HepG2 (cell line): ENCODE results near the gene GFAP. TPM values are rescaled to one million over a fixed set of nuclear protein-coding genes. Genes with fewer than 3 reads are reported as not detected.
A peak's percentile ranks its signal among the peaks of the same experiment; 100 is the strongest.

Experiments
- AGO1 ChIP-seq: fragments of 200-400 bp; formaldehyde crosslinking; IDR thresholded peaks from 2 replicates; pipeline ENCODE4 v1.6.1; 2017; ENCODE audit warnings: mild to moderate bottlenecking, low read depth, low read length, moderate library complexity; ENCODE audit not compliant: poor library complexity, severe bottlenecking
- BRD4 ChIP-seq: sonication (generic); formaldehyde crosslinking; IDR thresholded peaks from 2 replicates; pipeline ENCODE4 v1.4.0; 2020; ENCODE audit warnings: missing genetic modification reagents
- DNMT1 ChIP-seq: sonication (generic); formaldehyde crosslinking; IDR thresholded peaks from 2 replicates; pipeline ENCODE4 v1.5.1; 2020; ENCODE audit warnings: mild to moderate bottlenecking, missing genetic modification reagents
- FOXA3 ChIP-seq: IDR thresholded peaks from 2 replicates; pipeline ENCODE4 v1.6.1; 2016; ENCODE audit warnings: missing genetic modification reagents, missing compliant biosample characterization
- KLF9 ChIP-seq: IDR thresholded peaks from 2 replicates; pipeline ENCODE4 v1.6.1; 2016; ENCODE audit warnings: low read depth
- MAZ ChIP-seq, 2 experiments: sonication (generic) in 1 of 2; formaldehyde crosslinking in 1 of 2; IDR thresholded peaks; 2 replicates each; pipeline versions ENCODE4 v1.5.0 to v1.6.1; 2012 to 2020; ENCODE audit warnings: low read depth in 2 of 2, mild to moderate bottlenecking in 2 of 2, borderline replicate concordance in 1 of 2, improper control_type of control experiment in 1 of 2, low read length in 1 of 2, missing genetic modification reagents in 1 of 2, moderate library complexity in 1 of 2
- MYNN ChIP-seq: sonication (generic); formaldehyde crosslinking; IDR thresholded peaks from 2 replicates; pipeline ENCODE4 v1.4.0; 2020; ENCODE audit warnings: mild to moderate bottlenecking, low read depth, missing genetic modification reagents
- NR2F1 ChIP-seq, 2 experiments: fragments of 450-650 bp in 1 of 2; formaldehyde crosslinking in 1 of 2; IDR thresholded peaks; 2 replicates each; pipeline versions ENCODE4 v1.5.0 to v1.6.1; 2016 to 2020; ENCODE audit warnings: mild to moderate bottlenecking in 1 of 2, missing compliant biosample characterization in 1 of 2, missing genetic modification reagents in 1 of 2, moderate library complexity in 1 of 2
- ZHX2 ChIP-seq, 2 experiments: sonication (generic) in 1 of 2; formaldehyde crosslinking in 1 of 2; IDR thresholded peaks; 2 replicates each; pipeline versions ENCODE4 v1.6.1 to v1.9.0; 2014 to 2022; ENCODE audit warnings: antibody characterized with exemption in 1 of 2, borderline replicate concordance in 1 of 2, inconsistent platforms in 1 of 2, low read depth in 1 of 2, missing genetic modification reagents in 1 of 2
- ZNF30 ChIP-seq: sonication (generic); formaldehyde crosslinking; IDR thresholded peaks from 2 replicates; pipeline ENCODE4 v1.5.0; 2020; ENCODE audit warnings: mild to moderate bottlenecking, missing genetic modification reagents
- ZNF460 ChIP-seq: sonication (generic); formaldehyde crosslinking; IDR thresholded peaks from 2 replicates; pipeline ENCODE4 v1.5.1; 2020; ENCODE audit warnings: missing genetic modification reagents, mild to moderate bottlenecking, borderline replicate concordance
- polyA plus RNA-seq, 8 experiments: library from polyadenylated mRNA; depleted of rRNA in 3 of 8; stranded (reverse) in 7 of 8; unstranded in 1 of 8; fragments of >200 nt; fragmentation: Illumina TruSeq in 4 of 8; extraction: Trizol in 4 of 8; gene quantifications; 2 replicates each; pipeline versions ENCODE4 v1.2.1 to v1.2.3, GENCODE V29; 2011 to 2016; ENCODE audit warnings: low read depth in 4 of 8, missing spikeins in 1 of 8, mixed read lengths in 1 of 8; ENCODE audit not compliant: insufficient read depth in 1 of 8
- total RNA-seq, 5 experiments: library from RNA; depleted of rRNA; stranded (reverse); fragments of >200 nt; fragmentation: Illumina TruSeq; extraction: Trizol; gene quantifications; 2 replicates each; pipeline ENCODE4 v1.2.3, GENCODE V29; 2016; ENCODE audit warnings: low read depth in 1 of 5
- TF ChIP-seq, protein P1 (sequence below): sonication (generic); formaldehyde crosslinking; IDR thresholded peaks from 2 replicates; pipeline ENCODE4 v1.4.0; 2020; ENCODE audit warnings: low read depth, missing genetic modification reagents
- TF ChIP-seq, protein P2 (sequence below): sonication (generic); formaldehyde crosslinking; IDR thresholded peaks from 2 replicates; pipeline ENCODE4 v1.5.1; 2020; ENCODE audit warnings: missing genetic modification reagents, mild to moderate bottlenecking, borderline replicate concordance

GFAP gene
- total and polyA plus RNA-seq, 2 of the 13 experiments (the other 11 are each of a cell fraction or from before 2014, with no cell fraction given) = 0.11 to 0.29 TPM

DNA sequence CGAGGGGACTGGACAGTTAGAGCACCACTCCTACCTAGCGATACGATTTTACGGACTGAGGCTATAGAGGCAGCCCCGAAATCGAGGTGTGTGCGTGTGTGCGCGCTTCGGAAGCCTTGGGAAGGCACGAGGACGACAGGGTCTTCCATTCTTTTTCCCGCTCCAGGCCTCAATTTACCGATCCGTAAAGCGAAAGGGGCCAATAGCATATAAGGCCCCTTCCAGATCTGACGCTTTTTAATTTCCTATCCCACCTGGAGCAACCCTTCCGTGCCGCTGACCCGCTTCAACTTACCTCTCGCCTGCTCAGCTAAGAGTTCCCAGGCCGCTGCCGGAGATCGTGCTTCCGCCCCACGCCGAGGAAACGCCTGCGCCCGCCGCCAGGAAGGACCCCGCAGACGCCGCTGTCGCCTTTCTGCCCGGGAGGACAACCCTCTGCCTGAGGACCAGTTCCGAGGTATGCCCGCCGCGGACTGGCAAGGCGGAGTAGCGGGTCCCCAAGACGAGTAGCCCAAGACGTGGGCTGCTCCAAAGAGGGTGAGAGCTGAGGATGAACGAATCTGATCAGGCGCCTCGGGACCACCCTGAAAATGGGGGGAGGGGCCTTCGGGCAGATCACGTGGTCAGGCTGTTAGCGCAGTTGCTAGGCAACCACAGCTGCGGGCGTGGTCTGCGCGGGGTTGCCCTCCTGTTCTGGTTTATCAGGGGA, 16.1 kb downstream of the GFAP start, which contains the start of gene EFTUD2 (continued):
- TF ChIP-seq, protein P1, sequence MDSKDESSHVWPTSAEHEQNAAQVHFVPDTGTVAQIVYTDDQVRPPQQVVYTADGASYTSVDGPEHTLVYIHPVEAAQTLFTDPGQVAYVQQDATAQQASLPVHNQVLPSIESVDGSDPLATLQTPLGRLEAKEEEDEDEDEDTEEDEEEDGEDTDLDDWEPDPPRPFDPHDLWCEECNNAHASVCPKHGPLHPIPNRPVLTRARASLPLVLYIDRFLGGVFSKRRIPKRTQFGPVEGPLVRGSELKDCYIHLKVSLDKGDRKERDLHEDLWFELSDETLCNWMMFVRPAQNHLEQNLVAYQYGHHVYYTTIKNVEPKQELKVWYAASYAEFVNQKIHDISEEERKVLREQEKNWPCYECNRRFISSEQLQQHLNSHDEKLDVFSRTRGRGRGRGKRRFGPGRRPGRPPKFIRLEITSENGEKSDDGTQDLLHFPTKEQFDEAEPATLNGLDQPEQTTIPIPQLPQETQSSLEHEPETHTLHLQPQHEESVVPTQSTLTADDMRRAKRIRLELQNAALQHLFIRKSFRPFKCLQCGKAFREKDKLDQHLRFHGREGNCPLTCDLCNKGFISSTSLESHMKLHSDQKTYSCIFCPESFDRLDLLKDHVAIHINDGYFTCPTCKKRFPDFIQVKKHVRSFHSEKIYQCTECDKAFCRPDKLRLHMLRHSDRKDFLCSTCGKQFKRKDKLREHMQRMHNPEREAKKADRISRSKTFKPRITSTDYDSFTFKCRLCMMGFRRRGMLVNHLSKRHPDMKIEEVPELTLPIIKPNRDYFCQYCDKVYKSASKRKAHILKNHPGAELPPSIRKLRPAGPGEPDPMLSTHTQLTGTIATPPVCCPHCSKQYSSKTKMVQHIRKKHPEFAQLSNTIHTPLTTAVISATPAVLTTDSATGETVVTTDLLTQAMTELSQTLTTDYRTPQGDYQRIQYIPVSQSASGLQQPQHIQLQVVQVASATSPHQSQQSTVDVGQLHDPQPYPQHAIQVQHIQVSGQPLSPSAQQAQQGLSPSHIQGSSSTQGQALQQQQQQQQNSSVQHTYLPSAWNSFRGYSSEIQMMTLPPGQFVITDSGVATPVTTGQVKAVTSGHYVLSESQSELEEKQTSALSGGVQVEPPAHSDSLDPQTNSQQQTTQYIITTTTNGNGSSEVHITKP (CRISPR knock-in tag) = peak; percentile 57; the same call in 1 of the 2 replicates
- TF ChIP-seq FOXA3 (CRISPR knock-in tag) = peak; percentile 76
- peak; percentile 82 for TF ChIP-seq AGO1
- peak; percentile 93 for TF ChIP-seq ZHX2 (IDR thresholded peaks at IDR 0.05; ENCODE audit: low read depth)
- no peak for TF ChIP-seq ZHX2 (CRISPR knock-in tag; IDR thresholded peaks at IDR 0.05; ENCODE audit: borderline replicate concordance)
- no peak; a peak in 1 of 4 replicates for TF ChIP-seq NR2F1 (CRISPR knock-in tag; IDR thresholded peaks at IDR 0.05)
- TF ChIP-seq BRD4 (CRISPR knock-in tag) = peak; percentile 89
- TF ChIP-seq MYNN (CRISPR knock-in tag) = peak; percentile 81; the same call in 1 of the 2 replicates
- TF ChIP-seq, protein P2, sequence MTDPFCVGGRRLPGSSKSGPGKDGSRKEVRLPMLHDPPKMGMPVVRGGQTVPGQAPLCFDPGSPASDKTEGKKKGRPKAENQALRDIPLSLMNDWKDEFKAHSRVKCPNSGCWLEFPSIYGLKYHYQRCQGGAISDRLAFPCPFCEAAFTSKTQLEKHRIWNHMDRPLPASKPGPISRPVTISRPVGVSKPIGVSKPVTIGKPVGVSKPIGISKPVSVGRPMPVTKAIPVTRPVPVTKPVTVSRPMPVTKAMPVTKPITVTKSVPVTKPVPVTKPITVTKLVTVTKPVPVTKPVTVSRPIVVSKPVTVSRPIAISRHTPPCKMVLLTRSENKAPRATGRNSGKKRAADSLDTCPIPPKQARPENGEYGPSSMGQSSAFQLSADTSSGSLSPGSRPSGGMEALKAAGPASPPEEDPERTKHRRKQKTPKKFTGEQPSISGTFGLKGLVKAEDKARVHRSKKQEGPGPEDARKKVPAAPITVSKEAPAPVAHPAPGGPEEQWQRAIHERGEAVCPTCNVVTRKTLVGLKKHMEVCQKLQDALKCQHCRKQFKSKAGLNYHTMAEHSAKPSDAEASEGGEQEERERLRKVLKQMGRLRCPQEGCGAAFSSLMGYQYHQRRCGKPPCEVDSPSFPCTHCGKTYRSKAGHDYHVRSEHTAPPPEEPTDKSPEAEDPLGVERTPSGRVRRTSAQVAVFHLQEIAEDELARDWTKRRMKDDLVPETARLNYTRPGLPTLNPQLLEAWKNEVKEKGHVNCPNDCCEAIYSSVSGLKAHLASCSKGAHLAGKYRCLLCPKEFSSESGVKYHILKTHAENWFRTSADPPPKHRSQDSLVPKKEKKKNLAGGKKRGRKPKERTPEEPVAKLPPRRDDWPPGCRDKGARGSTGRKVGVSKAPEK (CRISPR knock-in tag) = no peak
- TF ChIP-seq DNMT1 (CRISPR knock-in tag) = peak; percentile 97
- TF ChIP-seq KLF9 = peak; percentile 93
- TF ChIP-seq ZNF460 = no peak; the same call in 1 of the 2 replicates
- peak; percentile 89 for TF ChIP-seq MAZ (IDR thresholded peaks at IDR 0.05; ENCODE audit: borderline replicate concordance, low read depth, low read length)
- TF ChIP-seq MAZ (CRISPR knock-in tag; IDR thresholded peaks at IDR 0.05; ENCODE audit: low read depth) = peak; percentile 92
- TF ChIP-seq ZNF30 (CRISPR knock-in tag) = peak; percentile 76; the same call in 1 of the 2 replicates
